HG03095 (cell line): ENCODE measurements around the gene FAXDC2.

Experiments used
- ATAC-seq: cut with Tn5 transposase; IDR thresholded peaks from one replicate; pipeline ENCODE4 v1.9.1; 2021; ENCODE audit warnings: moderate library complexity; ENCODE audit not compliant: unreplicated experiment

The FAXDC2 gene

DNA sequence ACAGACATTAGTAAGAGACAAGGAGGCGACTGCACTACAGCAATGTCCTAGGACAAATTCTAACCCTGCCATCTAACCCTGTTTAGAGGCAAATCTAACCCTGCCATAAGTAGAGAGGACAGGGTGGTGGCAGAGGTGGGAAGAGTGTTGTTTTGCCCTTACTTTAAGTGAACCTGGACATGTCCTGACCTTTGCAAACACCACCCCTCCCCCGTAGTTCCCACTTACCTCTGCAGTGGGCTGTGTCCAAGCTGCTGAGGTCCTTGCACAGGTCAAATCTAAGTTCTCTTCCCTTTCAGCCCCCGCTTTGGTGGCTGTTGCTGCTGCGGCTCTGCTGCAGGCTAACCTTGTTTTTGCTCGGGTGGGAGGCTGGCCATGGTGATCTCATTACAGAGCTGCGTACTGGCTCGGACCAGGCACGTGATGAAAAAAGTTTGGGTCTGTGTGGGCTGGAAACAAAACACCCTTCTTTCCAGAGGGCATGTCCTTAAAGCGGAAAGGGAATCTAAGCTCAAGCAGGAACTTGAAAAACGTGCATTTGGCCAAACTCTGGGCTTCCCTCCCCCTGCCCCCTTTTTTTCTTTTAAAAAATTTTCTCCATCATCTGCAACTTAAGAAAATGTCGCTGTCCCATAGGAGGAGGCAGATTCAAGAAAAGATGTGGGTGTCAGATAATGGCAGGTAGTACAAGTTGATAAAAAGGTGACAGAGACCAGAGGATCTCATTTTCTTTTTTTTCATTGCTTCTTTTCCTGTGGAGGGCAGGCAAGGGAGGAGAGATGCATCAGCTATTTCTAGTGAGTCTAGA lies at the start of gene FAXDC2:
Gene FAXDC2 (minus strand): TSS at position 349 of the 808 bp plus-strand sequence. CDS start 12,425 bp downstream, outside the sequence.
- ATAC-seq = no peak

DNA sequence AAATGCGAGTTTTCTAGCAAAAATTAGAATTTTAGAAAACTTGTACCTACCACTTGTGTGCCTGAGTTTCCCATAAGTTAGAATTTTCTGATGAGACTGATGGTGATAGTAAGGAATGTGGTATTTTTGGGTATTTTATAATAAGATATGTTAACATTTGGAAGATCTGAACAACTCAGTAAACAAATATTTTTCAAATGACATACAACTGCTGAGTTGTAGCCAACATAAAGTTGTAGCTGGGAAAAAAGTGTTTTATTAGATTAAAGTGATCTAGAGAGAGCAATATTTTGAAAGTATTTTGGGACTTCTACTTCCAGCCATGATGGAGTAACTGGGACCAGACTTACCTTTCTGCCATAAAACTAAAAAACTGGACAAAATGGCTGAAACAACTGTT lies 49.7 kb upstream of the FAXDC2 start:
- no peak for ATAC-seq

DNA sequence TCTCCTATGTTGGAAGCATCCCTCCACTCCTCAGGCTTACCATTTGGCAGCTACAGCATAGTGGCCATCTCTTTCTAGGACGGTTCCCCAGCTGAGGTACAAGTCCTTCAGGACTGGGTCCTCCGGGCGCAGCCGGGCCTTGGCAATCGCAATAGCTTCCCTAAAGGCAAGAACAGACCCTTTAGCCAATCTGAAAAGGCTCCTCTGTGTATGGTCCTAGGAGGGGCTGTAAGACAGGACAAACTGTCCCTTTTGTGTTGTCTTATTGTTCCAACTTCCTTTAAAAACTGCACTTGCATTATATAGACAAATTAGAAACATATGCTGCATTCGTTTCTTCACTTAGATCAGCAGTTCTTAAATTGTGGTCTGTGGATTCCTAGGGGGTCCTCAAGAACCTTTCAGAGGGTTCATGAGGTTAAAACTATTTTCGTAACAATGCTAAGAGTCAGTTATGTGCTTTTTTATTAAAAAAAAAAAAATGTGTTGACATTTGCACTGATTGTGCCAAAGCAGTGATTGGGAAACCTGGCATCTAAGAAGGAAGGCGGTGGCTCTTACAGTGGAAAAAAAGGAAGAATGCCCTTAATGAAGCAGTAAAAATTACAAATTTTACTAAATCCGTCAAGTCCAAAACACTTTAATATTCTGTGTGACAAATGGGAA lies 48.9 kb upstream of the FAXDC2 start:
- ATAC-seq = no peak

GRCh38 chr5:154898210-154898609 lies 47.8 kb upstream of the FAXDC2 start:
- ATAC-seq = no peak

GRCh38 chr5:154896562-154897165 lies 46.3 kb upstream of the FAXDC2 start:
- no peak for ATAC-seq

- no peak for ATAC-seq
Observed at GRCh38 chr5:154895606-154896561, 45.5 kb upstream of the FAXDC2 start.

DNA sequence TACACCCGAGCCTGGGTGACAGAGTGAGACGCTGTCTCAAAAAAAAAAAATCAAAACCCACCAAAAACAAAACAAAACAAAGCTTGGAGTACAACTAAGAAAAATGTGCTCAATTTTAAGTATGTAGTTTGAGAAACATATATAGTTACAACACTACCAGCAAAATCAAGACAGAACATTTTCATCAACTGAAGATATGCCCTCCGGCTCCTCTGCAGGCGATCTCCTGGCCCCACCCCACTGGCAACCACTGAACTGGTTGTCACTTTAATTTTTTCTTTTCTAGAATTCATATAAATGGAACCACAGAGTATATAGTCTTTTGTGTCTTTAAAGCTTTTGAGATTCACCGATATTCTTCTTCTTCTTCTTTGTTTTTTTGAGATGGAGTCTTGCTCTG lies 43.0 kb upstream of the FAXDC2 start:
- no peak for ATAC-seq

GRCh38 chr5:154892369-154892771 lies 42.0 kb upstream of the FAXDC2 start:
- ATAC-seq = no peak

GRCh38 chr5:154885439-154885838 lies 35.0 kb upstream of the FAXDC2 start:
- ATAC-seq = no peak

DNA sequence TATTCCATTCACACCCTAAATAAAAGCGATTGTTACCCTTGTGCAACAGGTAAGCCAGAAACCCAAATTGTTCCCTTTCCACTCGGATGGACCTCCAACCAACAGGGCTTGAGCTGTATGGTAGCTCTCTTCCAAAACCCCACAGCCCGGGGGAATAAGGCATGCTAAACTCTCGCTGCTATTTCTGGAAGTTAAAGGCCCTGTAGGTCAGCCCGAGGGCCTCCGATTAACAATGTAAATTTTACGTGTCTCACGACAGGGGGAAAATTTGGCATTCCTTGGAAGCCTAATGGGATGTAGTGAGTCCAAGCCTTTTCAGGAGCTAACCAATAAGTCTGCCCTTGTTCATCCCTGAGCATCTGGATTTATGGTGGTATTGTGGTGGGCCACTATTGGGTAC lies 34.0 kb upstream of the FAXDC2 start:
- ATAC-seq = no peak

DNA sequence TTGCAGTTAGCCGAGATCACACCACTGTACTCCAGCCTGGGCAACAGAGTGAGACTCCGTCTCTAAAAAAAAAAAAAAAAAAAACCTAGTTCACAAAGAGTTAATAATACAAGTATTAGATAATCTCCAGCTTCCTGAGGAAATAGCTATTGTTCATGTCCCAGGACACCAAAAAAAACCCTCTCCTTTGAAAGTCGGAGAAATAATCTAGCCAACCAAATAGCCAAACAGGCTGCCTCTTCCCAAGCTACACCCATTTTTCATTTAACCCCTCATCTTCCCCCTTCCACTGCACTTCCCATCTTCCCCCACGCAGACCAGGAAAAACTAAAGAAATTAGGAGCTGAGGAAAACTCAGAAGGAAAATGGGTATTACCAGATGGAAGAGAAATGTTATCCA lies 31.6 kb upstream of the FAXDC2 start:
- no peak for ATAC-seq

DNA sequence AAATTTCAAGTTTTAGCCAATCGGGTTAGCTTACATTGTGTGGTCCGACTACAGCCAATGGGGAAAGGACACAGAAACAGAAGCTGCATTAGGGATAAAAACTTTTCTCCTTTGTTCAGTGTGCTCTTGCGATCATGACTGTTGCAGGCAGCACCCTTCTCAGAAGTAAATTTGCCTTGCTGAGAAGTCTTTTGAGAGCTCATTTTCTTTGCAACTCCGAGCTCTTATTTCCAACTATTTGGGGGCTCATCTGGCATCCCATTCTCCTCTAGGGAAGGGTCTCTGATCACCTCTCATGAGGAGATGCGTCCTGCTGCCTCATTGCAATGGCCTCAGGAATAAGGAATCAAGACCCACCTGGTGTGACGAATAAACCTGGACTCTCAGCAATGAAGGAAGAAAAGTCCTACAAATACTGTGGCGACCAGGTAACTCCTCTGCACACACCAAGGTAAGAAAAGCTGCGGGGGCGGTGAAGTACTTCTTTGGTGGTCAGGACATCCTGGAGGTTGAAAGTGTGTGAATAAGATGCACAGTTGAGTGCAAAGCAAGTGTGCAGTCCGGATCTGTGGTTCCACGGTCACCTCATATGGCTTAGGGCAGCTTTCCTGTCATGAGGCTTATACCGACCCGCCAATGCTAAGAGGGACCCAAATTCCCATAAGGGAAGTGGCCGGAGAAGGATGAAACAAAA lies 28.4 kb upstream of the FAXDC2 start:
- no peak for ATAC-seq

DNA sequence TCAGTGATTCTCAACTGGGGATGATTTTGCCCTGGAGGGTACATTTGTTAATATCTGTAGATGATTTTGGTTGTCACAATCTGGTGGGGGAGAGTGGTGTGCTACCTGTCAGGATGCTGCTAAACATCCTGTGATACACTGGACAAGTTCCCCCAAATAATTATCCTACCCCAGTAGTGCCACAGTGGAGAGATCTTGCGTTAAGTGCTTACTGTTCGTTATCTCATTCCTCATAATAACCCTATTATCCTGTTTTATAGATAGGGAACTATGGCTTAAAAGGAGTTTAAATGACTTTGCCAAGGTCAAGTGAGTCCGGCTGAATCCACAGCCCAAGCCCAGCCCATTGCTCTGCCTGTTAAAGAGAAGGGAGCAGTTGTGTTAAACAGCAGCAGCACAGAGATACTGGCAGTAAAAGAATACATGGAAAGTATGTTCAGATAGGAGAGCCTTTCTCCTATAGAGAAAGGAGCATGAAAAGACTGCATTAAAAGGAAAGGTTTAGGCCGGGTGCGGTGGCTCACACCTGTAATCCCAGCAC lies 23.5 kb upstream of the FAXDC2 start:
- ATAC-seq = no peak

DNA sequence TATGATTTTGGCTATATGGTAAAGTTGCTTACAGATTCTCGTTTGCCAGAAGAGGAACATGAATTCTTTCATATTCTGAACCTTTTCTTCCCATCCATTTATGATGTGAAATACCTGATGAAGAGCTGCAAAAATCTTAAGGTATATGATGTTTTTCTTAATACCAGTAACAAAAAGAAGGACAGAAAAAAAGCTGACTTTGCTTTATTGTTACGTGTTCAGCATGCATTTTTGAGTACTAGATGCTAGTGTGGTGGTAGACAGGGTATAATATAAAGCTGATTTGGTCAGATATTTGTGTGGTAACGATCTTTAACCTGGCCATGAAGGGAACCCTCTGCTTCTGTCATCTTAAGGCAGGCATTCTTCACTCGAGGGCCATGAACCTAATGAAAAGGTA lies 21.3 kb upstream of the FAXDC2 start:
- no peak for ATAC-seq

- no peak for ATAC-seq
Observed at GRCh38 chr5:154868702-154869101, 18.3 kb upstream of the FAXDC2 start.

GRCh38 chr5:154866841-154867240 lies 16.4 kb upstream of the FAXDC2 start:
- no peak for ATAC-seq

- no peak for ATAC-seq
Observed at GRCh38 chr5:154865466-154866184, 15.2 kb upstream of the FAXDC2 start.

DNA sequence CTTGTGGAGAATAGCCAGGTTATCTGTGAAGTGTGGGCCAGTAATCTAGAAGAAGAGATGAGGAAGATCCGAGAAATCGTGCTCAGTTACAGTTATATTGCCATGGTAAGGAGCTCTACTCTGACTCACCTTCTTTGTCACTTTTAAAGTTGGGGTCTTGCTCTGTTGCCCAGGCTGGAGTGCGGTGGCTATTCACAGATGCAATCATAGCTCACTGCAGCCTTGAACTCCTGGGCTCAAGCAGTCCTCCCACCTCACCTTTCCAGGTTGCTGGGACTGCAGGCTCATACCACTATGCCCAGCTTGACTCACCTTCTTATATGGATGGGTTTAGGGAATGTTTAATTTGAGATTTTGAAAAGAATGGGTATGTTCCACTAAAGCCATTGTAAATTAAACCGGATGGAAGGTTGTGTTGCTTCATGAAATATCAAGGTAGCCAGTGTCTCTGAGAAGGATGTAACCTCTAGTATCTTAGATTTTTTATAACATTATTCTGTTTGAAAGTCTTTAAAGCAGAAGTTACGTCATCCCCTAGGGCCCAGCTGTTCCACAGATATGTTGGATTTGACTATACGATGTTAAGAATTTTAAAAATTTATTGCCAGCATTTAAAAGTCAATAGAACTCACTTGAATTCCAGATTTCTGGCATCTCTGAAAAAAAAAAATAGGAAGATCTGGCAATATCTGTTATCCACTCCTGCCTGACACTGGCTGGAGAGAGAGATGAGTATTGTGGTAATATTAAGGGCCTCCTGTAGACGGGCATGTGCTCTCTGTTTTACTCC lies 13.1 kb upstream of the FAXDC2 start:
- ATAC-seq = no peak

GRCh38 chr5:154862766-154863165 lies 12.4 kb upstream of the FAXDC2 start:
- no peak for ATAC-seq
